Caco-2 (cell line): ENCODE measurements around the gene DHPS. TPM values are rescaled to one million over a fixed set of nuclear protein-coding genes. Genes with fewer than 3 reads are reported as not detected.
"Not testable (repeated sequence)": the region's sequence is repeated elsewhere in the genome, so short reads cannot be mapped to it uniquely, and the experiment has no call there.

ENCODE experiments used
- BruUV-seq: library from RNA; stranded (reverse); fragments of 400-500 nt; replicated peaks from 2 replicates; lab custom pipeline; 2021; lab: Mats Ljungman, UMichigan
- CTCF ChIA-PET: fragments of 300-600 bp; sonication (Branson Sonifier 250); formaldehyde crosslinking; loops from one replicate; lab custom pipeline; 2022; ENCODE audit warnings: antibody characterized with exemption; lab: Charles Lee
- POLR2A ChIA-PET: fragments of 300-600 bp; sonication (Branson Sonifier 250); formaldehyde crosslinking; loops from one replicate; lab custom pipeline; 2022; ENCODE audit warnings: antibody characterized with exemption; lab: Charles Lee
- DNase-seq, 2 experiments: peaks; one replicate each; pipeline versions ENCODE4 v3.0.0 to v3.0.0-alpha.2; 2020 to 2022
- H3K27me3 ChIP-seq: replicated peaks from 2 replicates; pipeline ENCODE4 v1.6.0; 2011; ENCODE audit warnings: low read length; ENCODE audit not compliant: control insufficient read depth, insufficient read depth
- H3K36me3 ChIP-seq: 2 replicates; pipeline ENCODE4 v1.5.1; 2011; ENCODE audit warnings: low read length; ENCODE audit not compliant: control insufficient read depth, insufficient read depth
- H3K4me1 ChIP-seq: fragments of 250-450 bp; sonication (Bioruptor Pico); 2 replicates; pipeline ENCODE4 v1.5.1; 2020; ENCODE audit warnings: mild to moderate bottlenecking
- H3K4me3 ChIP-seq: 2 replicates; pipeline ENCODE4 v1.5.1; 2011; ENCODE audit warnings: low read depth, mild to moderate bottlenecking, control low read depth, low read length
- H3K9me3 ChIP-seq: fragments of 250-450 bp; sonication (Bioruptor Pico); 2 replicates; pipeline ENCODE4 v1.5.1; 2020; ENCODE audit warnings: mild to moderate bottlenecking, moderate library complexity
- H3K27ac Mint-ChIP-seq: one replicate; pipeline ENCODE4 v1.8.0; 2022; ENCODE audit warnings: mixed read lengths; ENCODE audit not compliant: unreplicated experiment
- H3K27me3 Mint-ChIP-seq: one replicate; pipeline ENCODE4 v1.8.0; 2022; ENCODE audit warnings: mixed read lengths; ENCODE audit not compliant: insufficient read depth, unreplicated experiment
- H3K36me3 Mint-ChIP-seq: one replicate; pipeline ENCODE4 v1.8.0; 2022; ENCODE audit warnings: mild to moderate bottlenecking, mixed read lengths; ENCODE audit not compliant: insufficient read depth, unreplicated experiment
- H3K4me1 Mint-ChIP-seq: one replicate; pipeline ENCODE4 v1.8.0; 2022; ENCODE audit warnings: low read depth, mixed read lengths; ENCODE audit not compliant: unreplicated experiment
- H3K4me3 Mint-ChIP-seq: one replicate; pipeline ENCODE4 v1.8.0; 2022; ENCODE audit warnings: mild to moderate bottlenecking, moderate library complexity, mixed read lengths; ENCODE audit not compliant: unreplicated experiment
- H3K9me3 Mint-ChIP-seq: one replicate; pipeline ENCODE4 v1.8.0; 2022; ENCODE audit warnings: mixed read lengths; ENCODE audit not compliant: unreplicated experiment
- CTCF ChIP-seq, 2 experiments: fragments of 200-600 bp in 1 of 2; IDR thresholded peaks; 1 replicate in 1 of 2; 2 replicates in 1 of 2; pipeline versions ENCODE4 v1.5.1 to v1.8.0; 2011 to 2022; ENCODE audit warnings: antibody characterized with exemption in 1 of 2, control low read depth in 1 of 2, inconsistent platforms in 1 of 2, low read depth in 1 of 2, low read length in 1 of 2, mild to moderate bottlenecking in 1 of 2, moderate library complexity in 1 of 2; ENCODE audit not compliant: insufficient read depth in 1 of 2, severe bottlenecking in 1 of 2, unreplicated experiment in 1 of 2
- intact Hi-C: fragments of 100-400 bp; cut with micrococcal nuclease; formaldehyde crosslinking; loops from one replicate; pipeline ENCODE4 v1.10.0; 2022; ENCODE audit not compliant: unreplicated experiment
- total RNA-seq: library from RNA; stranded (reverse); gene quantifications from 2 replicates; pipeline ENCODE4 v1.2.3, GENCODE V29; 2022

DHPS gene
- total RNA-seq, 1 experiment from 2014 or later = 76.4 TPM

- no peaks in the 10 kb centered on the region for H3K27me3 ChIP-seq
- no peaks in the 10 kb centered on the region for H3K4me1 Mint-ChIP-seq
- peaks cover 6% of the 10 kb centered on the region for H3K9me3 Mint-ChIP-seq
- H3K36me3 Mint-ChIP-seq = no peaks in the 10 kb centered on the region
- no peak overlapping the region for H3K4me3 Mint-ChIP-seq
- H3K4me3 ChIP-seq = no peak overlapping the region
- H3K27ac Mint-ChIP-seq = peak overlapping the region; percentile 17
- BruUV-seq = no TSS peak
- ChIA-PET POLR2A (no interaction called here), CTCF (no interaction called here)
- intact Hi-C loops = no loop called here
- H3K4me1 ChIP-seq = no peaks in the 10 kb centered on the region
- no peaks in the 10 kb centered on the region for H3K36me3 ChIP-seq
- no peak for TF ChIP-seq CTCF (IDR thresholded peaks at IDR 0.05; ENCODE audit: insufficient read depth in 1 of 2, low read depth in 1 of 2, low read length in 1 of 2, severe bottlenecking in 1 of 2, unreplicated experiment in 1 of 2)
- H3K9me3 ChIP-seq = no peaks in the 10 kb centered on the region
- no peak for DNase-seq
- no peaks in the 10 kb centered on the region for H3K27me3 Mint-ChIP-seq
These were observed 34.6 kb downstream of the DHPS start for GRCh38 chr19:12647047-12647446.

- ChIA-PET POLR2A (no interaction called here), CTCF (no interaction called here)
- intact Hi-C loops = no loop called here
- no peaks in the 10 kb centered on the region for H3K27me3 ChIP-seq
- H3K9me3 ChIP-seq = no peaks in the 10 kb centered on the region
- no TSS peak for BruUV-seq
- TF ChIP-seq CTCF (IDR thresholded peaks at IDR 0.05; ENCODE audit: insufficient read depth in 1 of 2, low read depth in 1 of 2, low read length in 1 of 2, severe bottlenecking in 1 of 2, unreplicated experiment in 1 of 2) = no peak
- peaks cover 6% of the 10 kb centered on the region for H3K9me3 Mint-ChIP-seq
- H3K4me3 ChIP-seq = no peak overlapping the region
- no peaks in the 10 kb centered on the region for H3K4me1 ChIP-seq
- H3K36me3 Mint-ChIP-seq = no peaks in the 10 kb centered on the region
- no peak overlapping the region for H3K4me3 Mint-ChIP-seq
- no peak overlapping the region for H3K27ac Mint-ChIP-seq
- no peaks in the 10 kb centered on the region for H3K27me3 Mint-ChIP-seq
- no peaks in the 10 kb centered on the region for H3K4me1 Mint-ChIP-seq
- no peak for DNase-seq
- H3K36me3 ChIP-seq = no peaks in the 10 kb centered on the region
These were observed 35.1 kb downstream of the DHPS start for GRCh38 chr19:12646551-12646950.

- H3K4me3 ChIP-seq, BruUV-seq, intact Hi-C loops: not testable (repeated sequence)
These were observed 38.0 kb downstream of the DHPS start for GRCh38 chr19:12643716-12644115.

GRCh38 chr19:12642506-12642905 is 39.2 kb downstream of the DHPS start:
- CTCF ChIA-PET = no interaction called here
- H3K36me3 ChIP-seq = no peaks in the 10 kb centered on the region
- no peak for DNase-seq
- H3K27me3 ChIP-seq = no peaks in the 10 kb centered on the region
- H3K4me3 ChIP-seq = no peak overlapping the region
- intact Hi-C loops = no loop called here
- no peaks in the 10 kb centered on the region for H3K4me1 ChIP-seq
- peaks cover 4% of the 10 kb centered on the region for H3K9me3 Mint-ChIP-seq
- H3K27me3 Mint-ChIP-seq = no peaks in the 10 kb centered on the region
- no peaks in the 10 kb centered on the region for H3K4me1 Mint-ChIP-seq
- no TSS peak for BruUV-seq
- no peak for TF ChIP-seq CTCF (IDR thresholded peaks at IDR 0.05; ENCODE audit: insufficient read depth in 1 of 2, low read depth in 1 of 2, low read length in 1 of 2, severe bottlenecking in 1 of 2, unreplicated experiment in 1 of 2)
- no peak overlapping the region for H3K27ac Mint-ChIP-seq
- POLR2A ChIA-PET = no interaction called here
- no peak overlapping the region for H3K4me3 Mint-ChIP-seq
- no peaks in the 10 kb centered on the region for H3K36me3 Mint-ChIP-seq
- no peaks in the 10 kb centered on the region for H3K9me3 ChIP-seq

More at GRCh38 chr19:12643716-12644115, 38.0 kb downstream of the DHPS start:
- DNase-seq, H3K36me3 ChIP-seq, H3K4me1 Mint-ChIP-seq, H3K4me3 Mint-ChIP-seq, H3K9me3 ChIP-seq, H3K27me3 Mint-ChIP-seq, H3K36me3 Mint-ChIP-seq, H3K27ac Mint-ChIP-seq, H3K27me3 ChIP-seq, H3K9me3 Mint-ChIP-seq, H3K4me1 ChIP-seq, POLR2A ChIA-PET: not testable (repeated sequence)
- CTCF ChIA-PET = interaction anchor here (0.7 kb wide), 1 partner anchor 23 kb away, joined by 3 read pairs; the partner anchor contains the start of genes MAN2B1 and WDR83
